DMS114 treated with DMSO at 0.1 percent for 48 hours (cell line): ENCODE results near the gene BZW1.

Experiments
- DNase-seq: peaks from one replicate; lab custom pipeline; 2025; ENCODE audit not compliant: unreplicated experiment; lab: John Stamatoyannopoulos, UW

BZW1 gene

GRCh38 chr2:200829258-200829655 lies 17.5 kb downstream of the BZW1 start:
- no peak for DNase-seq

- DNase-seq: no peak
Observed at GRCh38 chr2:200834701-200835100, 23.0 kb downstream of the BZW1 start.

GRCh38 chr2:200839513-200839912 lies 27.8 kb downstream of the BZW1 start:
- DNase-seq: no peak

- DNase-seq: no peak
Observed at GRCh38 chr2:200843993-200844948, 32.6 kb downstream of the BZW1 start.

GRCh38 chr2:200845194-200845593 lies 33.5 kb downstream of the BZW1 start:
- DNase-seq: no peak

- no peak for DNase-seq
Observed at GRCh38 chr2:200845669-200846325, 34.1 kb downstream of the BZW1 start.

GRCh38 chr2:200847269-200847668 lies 35.6 kb downstream of the BZW1 start:
- DNase-seq: no peak

- DNase-seq: no peak
Observed at GRCh38 chr2:200847939-200848338, 36.2 kb downstream of the BZW1 start.

GRCh38 chr2:200850512-200851256 lies 39.0 kb downstream of the BZW1 start:
- no peak for DNase-seq

GRCh38 chr2:200851398-200852248 lies 39.9 kb downstream of the BZW1 start:
- no peak for DNase-seq

GRCh38 chr2:200852605-200853004 lies 40.9 kb downstream of the BZW1 start:
- no peak for DNase-seq

- DNase-seq: no peak
Observed at GRCh38 chr2:200856806-200857205, 45.1 kb downstream of the BZW1 start.

- DNase-seq: no peak
Observed at GRCh38 chr2:200860092-200860795, 48.5 kb downstream of the BZW1 start.

GRCh38 chr2:200861617-200862155 lies 50.0 kb downstream of the BZW1 start:
- DNase-seq: no peak

- peak; percentile 26 for DNase-seq
Observed at GRCh38 chr2:200862532-200863000, 50.9 kb downstream of the BZW1 start.

GRCh38 chr2:200863782-200864175 lies 52.1 kb downstream of the BZW1 start:
- no peak for DNase-seq

- peak; percentile 68 for DNase-seq
Observed at GRCh38 chr2:200864176-200865034, 52.7 kb downstream of the BZW1 start, which contains the start of gene CLK1. Gene CLK1, minus strand, starts transcription at chr2:200864658. Its CDS starts 2,796 bp downstream, at chr2:200861862.

GRCh38 chr2:200869014-200869413 lies 57.3 kb downstream of the BZW1 start:
- DNase-seq: no peak

- no peak for DNase-seq
Observed at GRCh38 chr2:200871151-200871550, 59.4 kb downstream of the BZW1 start.
